Tibial nerve (tissue), 4 donors: ENCODE measurements around the gene VARS2.

Source experiments
- EP300 ChIP-seq, 2 donors: sonication (generic); formaldehyde crosslinking; IDR thresholded peaks; one replicate each; pipeline ENCODE4 v1.6.1; 2017; ENCODE audit warnings: antibody characterized with exemption in 2 of 2, mild to moderate bottlenecking in 1 of 2
- TF ChIP-seq, protein P1 (sequence below), 5 experiments: fragments of 200-600 bp in 3 of 5; fragments of 450-650 bp in 2 of 5; sonication (generic) in 3 of 5; IDR thresholded peaks; one replicate each; pipeline ENCODE4 v1.5.1; 2016 to 2019; ENCODE audit warnings: antibody characterized with exemption in 5 of 5, mild to moderate bottlenecking in 3 of 5, moderate library complexity in 2 of 5

DNA sequence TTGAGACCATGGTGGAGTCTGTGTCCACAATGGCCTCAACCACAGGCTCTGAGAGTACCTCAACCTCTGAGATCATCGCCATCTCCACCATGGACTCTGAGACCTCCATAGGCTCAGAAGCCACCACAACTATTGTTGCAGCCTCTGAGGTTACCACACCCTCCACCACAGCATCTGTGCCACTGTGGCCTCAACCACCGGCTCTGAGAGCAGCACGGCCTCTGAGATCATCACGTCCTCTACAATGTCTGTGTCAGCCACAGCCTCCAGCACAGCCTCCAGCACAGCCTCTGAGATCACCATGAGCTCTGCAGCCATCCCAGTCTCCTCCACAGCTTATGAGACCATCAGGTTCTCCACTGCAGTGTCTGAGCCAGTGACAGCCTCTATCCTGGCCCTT, 50.0 kb downstream of the VARS2 start:
- TF ChIP-seq, protein P1, sequence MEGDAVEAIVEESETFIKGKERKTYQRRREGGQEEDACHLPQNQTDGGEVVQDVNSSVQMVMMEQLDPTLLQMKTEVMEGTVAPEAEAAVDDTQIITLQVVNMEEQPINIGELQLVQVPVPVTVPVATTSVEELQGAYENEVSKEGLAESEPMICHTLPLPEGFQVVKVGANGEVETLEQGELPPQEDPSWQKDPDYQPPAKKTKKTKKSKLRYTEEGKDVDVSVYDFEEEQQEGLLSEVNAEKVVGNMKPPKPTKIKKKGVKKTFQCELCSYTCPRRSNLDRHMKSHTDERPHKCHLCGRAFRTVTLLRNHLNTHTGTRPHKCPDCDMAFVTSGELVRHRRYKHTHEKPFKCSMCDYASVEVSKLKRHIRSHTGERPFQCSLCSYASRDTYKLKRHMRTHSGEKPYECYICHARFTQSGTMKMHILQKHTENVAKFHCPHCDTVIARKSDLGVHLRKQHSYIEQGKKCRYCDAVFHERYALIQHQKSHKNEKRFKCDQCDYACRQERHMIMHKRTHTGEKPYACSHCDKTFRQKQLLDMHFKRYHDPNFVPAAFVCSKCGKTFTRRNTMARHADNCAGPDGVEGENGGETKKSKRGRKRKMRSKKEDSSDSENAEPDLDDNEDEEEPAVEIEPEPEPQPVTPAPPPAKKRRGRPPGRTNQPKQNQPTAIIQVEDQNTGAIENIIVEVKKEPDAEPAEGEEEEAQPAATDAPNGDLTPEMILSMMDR (IDR thresholded peaks at IDR 0.05), result no peak
- no peak for TF ChIP-seq EP300 (IDR thresholded peaks at IDR 0.05)
